HepG2 (cell line): ENCODE results near the gene FAM169A. TPM values are rescaled to one million over a fixed set of nuclear protein-coding genes. Genes with fewer than 3 reads are reported as not detected.

ENCODE experiments used
- CENPT ChIP-seq: sonication (generic); formaldehyde crosslinking; IDR thresholded peaks from 2 replicates; pipeline ENCODE4 v1.8.0; 2022; ENCODE audit warnings: low read depth, mild to moderate bottlenecking, moderate library complexity, missing genetic modification reagents
- CREB1 ChIP-seq, 2 experiments: fragments of 450-650 bp in 1 of 2; IDR thresholded peaks; 2 replicates each; pipeline ENCODE4 v1.6.1; 2016 to 2017; ENCODE audit warnings: control low read depth in 1 of 2, mild to moderate bottlenecking in 1 of 2, missing compliant biosample characterization in 1 of 2, missing genetic modification characterization in 1 of 2
- DPF2 ChIP-seq: sonication (generic); formaldehyde crosslinking; IDR thresholded peaks from 2 replicates; pipeline ENCODE4 v1.4.0; 2020; ENCODE audit warnings: mild to moderate bottlenecking, low read depth, missing genetic modification reagents, borderline replicate concordance
- EZH2 ChIP-seq: conservative IDR thresholded peaks from 2 replicates; pipeline ENCODE4 v1.6.1; 2012; ENCODE audit warnings: mild to moderate bottlenecking, low read depth, low read length, moderate library complexity
- KDM5B ChIP-seq: sonication (generic); formaldehyde crosslinking; IDR thresholded peaks from 2 replicates; pipeline ENCODE4 v1.4.0; 2020; ENCODE audit warnings: missing genetic modification reagents, mild to moderate bottlenecking, borderline replicate concordance
- MAF1 ChIP-seq: sonication (generic); formaldehyde crosslinking; IDR thresholded peaks from 2 replicates; pipeline ENCODE4 v1.5.0; 2020; ENCODE audit warnings: missing genetic modification reagents, borderline replicate concordance
- PHB2 ChIP-seq: fragments of 450-650 bp; IDR thresholded peaks from 2 replicates; pipeline ENCODE4 v1.6.1; 2018; ENCODE audit not compliant: partially characterized antibody
- SRF ChIP-seq: IDR thresholded peaks from 2 replicates; pipeline ENCODE4 v1.6.1; 2011; ENCODE audit warnings: mild to moderate bottlenecking, low read depth, low read length, moderate library complexity
- SRSF1 ChIP-seq: fragments of 200-400 bp; formaldehyde crosslinking; optimal IDR thresholded peaks from 2 replicates; pipeline ENCODE3; 2017; ENCODE audit warnings: mild to moderate bottlenecking, low read depth, low read length, moderate library complexity
- TAF15 ChIP-seq: fragments of 200-400 bp; formaldehyde crosslinking; IDR thresholded peaks from one replicate; pipeline ENCODE4 v1.6.1; 2018; ENCODE audit warnings: mild to moderate bottlenecking, low read depth, low read length; ENCODE audit not compliant: poor library complexity, severe bottlenecking
- TIGD3 ChIP-seq: sonication (generic); formaldehyde crosslinking; IDR thresholded peaks from 2 replicates; pipeline ENCODE4 v1.5.1; 2020; ENCODE audit warnings: mild to moderate bottlenecking, missing genetic modification reagents, borderline replicate concordance
- UBTF ChIP-seq: sonication (generic); formaldehyde crosslinking; IDR thresholded peaks from 2 replicates; pipeline ENCODE4 v1.4.0; 2020; ENCODE audit warnings: mild to moderate bottlenecking, missing genetic modification reagents
- ZFP36L1 ChIP-seq: sonication (generic); formaldehyde crosslinking; IDR thresholded peaks from 2 replicates; pipeline ENCODE4 v1.8.0; 2022; ENCODE audit warnings: mild to moderate bottlenecking, missing genetic modification reagents, moderate library complexity
- ZNF251 ChIP-seq: sonication (generic); formaldehyde crosslinking; IDR thresholded peaks from 2 replicates; pipeline ENCODE4 v1.9.0; 2021; ENCODE audit warnings: mild to moderate bottlenecking, missing genetic modification reagents
- ZNF644 ChIP-seq: IDR thresholded peaks from 2 replicates; pipeline ENCODE4 v1.6.1; 2016; ENCODE audit warnings: low read depth
- ZNF891 ChIP-seq: sonication (generic); formaldehyde crosslinking; IDR thresholded peaks from 2 replicates; pipeline ENCODE4 v1.5.0; 2020; ENCODE audit warnings: mild to moderate bottlenecking, missing genetic modification reagents
- polyA plus RNA-seq, 8 experiments: library from polyadenylated mRNA; depleted of rRNA in 3 of 8; stranded (reverse) in 7 of 8; unstranded in 1 of 8; fragments of >200 nt; fragmentation: Illumina TruSeq in 4 of 8; extraction: Trizol in 4 of 8; gene quantifications; 2 replicates each; pipeline versions ENCODE4 v1.2.1 to v1.2.3, GENCODE V29; 2011 to 2016; ENCODE audit warnings: low read depth in 4 of 8, missing spikeins in 1 of 8, mixed read lengths in 1 of 8; ENCODE audit not compliant: insufficient read depth in 1 of 8
- total RNA-seq, 5 experiments: library from RNA; depleted of rRNA; stranded (reverse); fragments of >200 nt; fragmentation: Illumina TruSeq; extraction: Trizol; gene quantifications; 2 replicates each; pipeline ENCODE4 v1.2.3, GENCODE V29; 2016; ENCODE audit warnings: low read depth in 1 of 5

Gene FAM169A
- total and polyA plus RNA-seq, 2 of the 13 experiments (the other 11 are each of a cell fraction or from before 2014, with no cell fraction given), result 21.1 to 110 TPM

- TF ChIP-seq MAF1 (CRISPR knock-in tag) (peak; percentile 91; the same call in 1 of the 2 replicates), TAF15 (no peak), TIGD3 (CRISPR knock-in tag) (no peak), CENPT (no peak), PHB2 (no peak), ZNF251 (CRISPR knock-in tag) (no peak), DPF2 (CRISPR knock-in tag) (no peak), CREB1 (IDR thresholded peaks at IDR 0.05) (peak; percentile 53; the same call in 1 of the 2 replicates), CREB1 (CRISPR knock-in tag; IDR thresholded peaks at IDR 0.05) (peak; percentile 67; the same call in 1 of the 2 replicates), SRF (peak; percentile 83), UBTF (CRISPR knock-in tag) (peak; percentile 92), ZNF644 (CRISPR knock-in tag) (no peak), KDM5B (CRISPR knock-in tag) (peak; percentile 78; the same call in 1 of the 2 replicates), ZNF891 (CRISPR knock-in tag) (peak; percentile 89), SRSF1 (peak; percentile 91), ZFP36L1 (0 out of 2 replicates have a peak, but pooled peaks have one; percentile 48), EZH2 (no peak)
Measured at GRCh38 chr5:74766849-74767578, 99.2 kb downstream of the FAM169A start, which contains the start of the genes GFM2 and NSA2 (continued).
